ENCODE results near the gene KLF13.

- TF ChIP-seq CTCF (IDR thresholded peaks at IDR 0.05; ENCODE audit: low read depth, low read length, poor library complexity, severe bottlenecking) (no peak), EZH2phosphoT487 (IDR thresholded peaks at IDR 0.05; ENCODE audit: borderline replicate concordance, low read length) (no peak)
Measured at GRCh38 chr15:31278544-31279220, 48.0 kb upstream of the KLF13 start.
